BE2C (cell line): ENCODE results near the gene AKAP6.

Experiments used
- DNase-seq: peaks from one replicate; pipeline ENCODE4 v3.0.0-alpha.2; 2020
- H3K27me3 ChIP-seq: fragments of 250-450 bp; sonication (Bioruptor Pico); 2 replicates; pipeline ENCODE4 v1.5.1; 2020; ENCODE audit warnings: mild to moderate bottlenecking
- H3K36me3 ChIP-seq: fragments of 250-450 bp; sonication (Bioruptor Pico); 2 replicates; pipeline ENCODE4 v1.5.1; 2020; ENCODE audit warnings: mild to moderate bottlenecking
- H3K4me1 ChIP-seq: fragments of 250-450 bp; sonication (Bioruptor Pico); 2 replicates; pipeline ENCODE4 v1.5.1; 2020
- H3K4me3 ChIP-seq: 2 replicates; pipeline ENCODE4 v1.5.1; 2011; ENCODE audit warnings: low read depth, low read length
- H3K9me3 ChIP-seq: fragments of 250-450 bp; sonication (Bioruptor Pico); 2 replicates; pipeline ENCODE4 v1.5.1; 2020
- CTCF ChIP-seq: IDR thresholded peaks from 2 replicates; pipeline ENCODE4 v1.5.1; 2012; ENCODE audit warnings: mild to moderate bottlenecking, low read depth, low read length

AKAP6 gene

GRCh38 chr14:32432813-32433538, 103.9 kb downstream of the AKAP6 start:
- no peak overlapping the region for H3K4me3 ChIP-seq
- H3K27me3 ChIP-seq, result no peaks in the 10 kb centered on the region
- peaks cover 17% of the 10 kb centered on the region for H3K4me1 ChIP-seq
- TF ChIP-seq CTCF, result no peak
- no peak for DNase-seq
- H3K9me3 ChIP-seq, result no peaks in the 10 kb centered on the region
- no peaks in the 10 kb centered on the region for H3K36me3 ChIP-seq

GRCh38 chr14:32434180-32434579, 105.1 kb downstream of the AKAP6 start:
- H3K36me3 ChIP-seq, result no peaks in the 10 kb centered on the region

GRCh38 chr14:32434880-32435279, 105.8 kb downstream of the AKAP6 start:
- Histone ChIP-seq H3K4me3 (no peak overlapping the region), H3K27me3 (no peaks in the 10 kb centered on the region), H3K9me3 (no peaks in the 10 kb centered on the region), H3K4me1 (peaks cover 7% of the 10 kb centered on the region), H3K36me3 (no peaks in the 10 kb centered on the region)
- no peak for TF ChIP-seq CTCF
- DNase-seq, result no peak

More at GRCh38 chr14:32434180-32434579, 105.1 kb downstream of the AKAP6 start:
- Histone ChIP-seq H3K27me3 (no peaks in the 10 kb centered on the region), H3K4me1 (peaks cover 7% of the 10 kb centered on the region), H3K9me3 (no peaks in the 10 kb centered on the region), H3K4me3 (no peak overlapping the region)
- no peak for DNase-seq
- TF ChIP-seq CTCF, result no peak

- Histone ChIP-seq H3K36me3 (no peaks in the 10 kb centered on the region), H3K27me3 (no peaks in the 10 kb centered on the region), H3K4me3 (no peak overlapping the region), H3K4me1 (peaks cover 7% of the 10 kb centered on the region), H3K9me3 (no peaks in the 10 kb centered on the region)
- TF ChIP-seq CTCF, result no peak
- no peak for DNase-seq
Measured at GRCh38 chr14:32435411-32435810, 106.3 kb downstream of the AKAP6 start.

- H3K36me3 ChIP-seq, result no peaks in the 10 kb centered on the region
- TF ChIP-seq CTCF, result no peak
Measured at GRCh38 chr14:32436993-32437392, 107.9 kb downstream of the AKAP6 start.

GRCh38 chr14:32438517-32438916, 109.4 kb downstream of the AKAP6 start:
- DNase-seq, result no peak
- no peaks in the 10 kb centered on the region for H3K36me3 ChIP-seq
- H3K9me3 ChIP-seq, result no peaks in the 10 kb centered on the region; the same call in 1 of the 2 replicates
- peaks cover 7% of the 10 kb centered on the region for H3K4me1 ChIP-seq
- no peaks in the 10 kb centered on the region for H3K27me3 ChIP-seq
- no peak overlapping the region for H3K4me3 ChIP-seq
- TF ChIP-seq CTCF, result no peak

More at GRCh38 chr14:32436993-32437392, 107.9 kb downstream of the AKAP6 start:
- Histone ChIP-seq H3K27me3 (no peaks in the 10 kb centered on the region), H3K4me1 (peaks cover 7% of the 10 kb centered on the region), H3K9me3 (no peaks in the 10 kb centered on the region), H3K4me3 (no peak overlapping the region)
- DNase-seq, result no peak
